ENCODE results near the gene RARG.
"Not testable (repeated sequence)": the region's sequence is repeated elsewhere in the genome, so short reads cannot be mapped to it uniquely, and the experiment has no call there.

Gene RARG

GRCh38 chr12:53210843-53211242 lies 21.2 kb downstream of the RARG start:
- POLR2A ChIA-PET, result interaction anchor here (1.2 kb wide), 1 partner anchor 57 kb away, joined by 3 read pairs; the partner anchor contains the start of gene ESPL1
- CTCF ChIA-PET, result interaction anchor here (0.7 to 19.5 kb wide), 21 partner anchors 9 to 547 kb away, joined by 3 to 383 read pairs (median 6); partner anchors contain the start of genes AAAS, CSAD, ESPL1 and MYG1
- DNase-seq (ENCODE audit: extremely low spot score), result no peak
- no peak for TF ChIP-seq CTCF (IDR thresholded peaks at IDR 0.05; ENCODE audit: control extremely low read depth, extremely low read depth, low read depth, missing control alignments)

GRCh38 chr12:53208877-53209463 lies 23.0 kb downstream of the RARG start:
- POLR2A ChIA-PET, result interaction anchor here (0.5 to 1.1 kb wide), 2 partner anchors 86 to 112 kb away, joined by 3 read pairs; partner anchors contain the start of gene PFDN5
- no peak for TF ChIP-seq CTCF (IDR thresholded peaks at IDR 0.05; ENCODE audit: control extremely low read depth, extremely low read depth, low read depth, missing control alignments)
- DNase-seq (ENCODE audit: extremely low spot score), result peak; percentile 72
- CTCF ChIA-PET, result interaction anchor here (0.7 to 19.5 kb wide), 19 partner anchors 8 to 212 kb away, joined by 3 to 383 read pairs (median 3); partner anchors contain the start of genes AAAS, CSAD, ESPL1 and MYG1

- POLR2A ChIA-PET, result interaction anchor here (1.1 kb wide), 1 partner anchor 113 kb away, joined by 3 read pairs; no protein-coding TSS in a partner anchor
- TF ChIP-seq CTCF (IDR thresholded peaks at IDR 0.05; ENCODE audit: control extremely low read depth, extremely low read depth, low read depth, missing control alignments), result no peak
- DNase-seq (ENCODE audit: extremely low spot score), result no peak
- CTCF ChIA-PET, result interaction anchor here (0.7 to 19.5 kb wide), 15 partner anchors 8 to 115 kb away, joined by 3 to 383 read pairs (median 3); partner anchors contain the start of genes AAAS, ESPL1, MYG1 and PFDN5
These were observed 23.6 kb downstream of the RARG start for GRCh38 chr12:53208435-53208834.

- peak; percentile 80 for DNase-seq (ENCODE audit: extremely low spot score)
- ChIA-PET CTCF (interaction anchor here (0.7 to 19.5 kb wide), 9 partner anchors 9 to 145 kb away, joined by 3 to 383 read pairs (median 3); partner anchors contain the start of genes AAAS, CSAD, MYG1 and PFDN5), POLR2A (no interaction called here)
- TF ChIP-seq CTCF (IDR thresholded peaks at IDR 0.05; ENCODE audit: control extremely low read depth, extremely low read depth, low read depth, missing control alignments), result no peak
These were observed 25.0 kb downstream of the RARG start, which contains the start of gene ITGB7 for GRCh38 chr12:53207042-53207441. Gene ITGB7, minus strand, starts transcription at chr12:53207251. Its CDS starts 6,808 bp downstream, at chr12:53200443.

- POLR2A ChIA-PET, result interaction anchor here (0.6 kb wide), 1 partner anchor 13 kb away, joined by 3 read pairs; no protein-coding TSS in a partner anchor
- peak; percentile 83 for DNase-seq (ENCODE audit: extremely low spot score)
- CTCF ChIA-PET, result interaction anchor here (1.3 to 19.5 kb wide), 9 partner anchors 10 to 139 kb away, joined by 3 to 383 read pairs (median 6); partner anchors contain the start of genes AAAS, MYG1 and PFDN5
- TF ChIP-seq CTCF (IDR thresholded peaks at IDR 0.05; ENCODE audit: control extremely low read depth, extremely low read depth, low read depth, missing control alignments), result no peak
These were observed 26.1 kb downstream of the RARG start for GRCh38 chr12:53205747-53206419.

- TF ChIP-seq CTCF (IDR thresholded peaks at IDR 0.05; ENCODE audit: control extremely low read depth, extremely low read depth, low read depth, missing control alignments), result no peak
- DNase-seq (ENCODE audit: extremely low spot score), result no peak
- ChIA-PET POLR2A (no interaction called here), CTCF (interaction anchor here (1.1 to 19.5 kb wide), 6 partner anchors 9 to 140 kb away, joined by 3 to 383 read pairs (median 6); partner anchors contain the start of genes MYG1 and PFDN5)
These were observed 27.7 kb downstream of the RARG start for GRCh38 chr12:53204351-53204750.

GRCh38 chr12:53202316-53202715 lies 29.7 kb downstream of the RARG start:
- POLR2A ChIA-PET, result interaction anchor here (0.6 kb wide), 1 partner anchor 277 kb away, joined by 3 read pairs; no protein-coding TSS in a partner anchor
- CTCF ChIA-PET, result interaction anchor here (0.8 to 19.5 kb wide), 9 partner anchors 11 to 154 kb away, joined by 3 to 383 read pairs (median 3); partner anchors contain the start of genes MYG1 and PFDN5
- DNase-seq (ENCODE audit: extremely low spot score), result not testable (repeated sequence)

All from GM10248 (cell line).